K562 (cell line): Measurements from ENCODE around the gene DAPK3. TPM values are rescaled to one million over a fixed set of nuclear protein-coding genes. Genes with fewer than 3 reads are reported as not detected.

Source experiments
- ATAC-seq: fragments of 200-7000 bp; cut with Tn5 transposase; 3 replicates; pipeline ENCODE4 v1.9.1; 2020; ENCODE audit warnings: moderate library complexity
- BruUV-seq: library from RNA; stranded (reverse); fragments of 400-500 nt; replicated peaks from 2 replicates; lab custom pipeline; 2021; lab: Mats Ljungman, UMichigan
- CTCF ChIA-PET: fragments of 300-600 bp; formaldehyde crosslinking; extraction: SDS; loops from one replicate; lab custom pipeline; 2021; ENCODE audit warnings: low intra/inter-chr PET ratio; lab: Yijun Ruan, JAX
- POLR2A ChIA-PET: fragments of 300-600, 350-650 bp; sonication (Branson Sonifier 250); formaldehyde crosslinking; extraction: SDS; loops from one replicate; lab custom pipeline; 2021; ENCODE audit warnings: antibody characterized with exemption, inconsistent platforms; lab: Yijun Ruan, JAX
- DNase-seq, 4 experiments: peaks; one replicate each; pipeline versions ENCODE4 v3.0.0 to v3.0.0-alpha.2; 2011 to 2018; ENCODE audit warnings: low spot score in 3 of 4, mixed read lengths in 3 of 4; ENCODE audit errors: extremely low read depth in 1 of 4
- FAIRE-seq: peaks from 2 replicates; lab custom pipeline; 2011; peaks lifted over from hg19 to GRCh38; lab: Jason Lieb, UNC
- H2AFZ ChIP-seq: 2 replicates; pipeline ENCODE4 v1.6.0; 2011; ENCODE audit warnings: low read depth, low read length, control low read depth, inconsistent platforms
- H3K27ac ChIP-seq: fragments of 200-600 bp; 3 replicates; pipeline ENCODE4 v1.8.0; 2011; ENCODE audit warnings: low read depth, mild to moderate bottlenecking, control low read depth, inconsistent platforms, low read length, moderate library complexity, mixed read lengths; ENCODE audit errors: extremely low read depth
- H3K27me3 ChIP-seq, 2 experiments: fragments of 300-600 bp in 1 of 2; 2 replicates in 1 of 2; 3 replicates in 1 of 2; pipeline versions ENCODE4 v1.6.0 to v1.8.0; 2011; ENCODE audit warnings: inconsistent platforms in 2 of 2, low read length in 2 of 2, mild to moderate bottlenecking in 1 of 2, mixed read lengths in 1 of 2, moderate library complexity in 1 of 2; ENCODE audit not compliant: control insufficient read depth in 2 of 2, insufficient read depth in 2 of 2
- H3K36me3 ChIP-seq: fragments of 300-600 bp; 3 replicates; pipeline ENCODE4 v1.8.0; 2011; ENCODE audit warnings: mild to moderate bottlenecking, low read length, inconsistent platforms; ENCODE audit not compliant: control insufficient read depth, insufficient read depth
- H3K4me1 ChIP-seq, 2 experiments: fragments of 200-600 bp in 1 of 2; replicated peaks in 1 of 2; 2 replicates in 1 of 2; 3 replicates in 1 of 2; pipeline versions ENCODE4 v1.5.1 to v1.8.0; 2011; ENCODE audit warnings: inconsistent platforms in 2 of 2, low read length in 2 of 2, mild to moderate bottlenecking in 1 of 2, mixed read lengths in 1 of 2, moderate library complexity in 1 of 2; ENCODE audit not compliant: control insufficient read depth in 2 of 2, insufficient read depth in 2 of 2
- H3K4me2 ChIP-seq: 2 replicates; pipeline ENCODE4 v1.6.1; 2011; ENCODE audit warnings: low read length, control low read depth, inconsistent platforms, mixed read lengths; ENCODE audit not compliant: insufficient read depth
- H3K4me3 ChIP-seq: fragments of 200-600 bp; sonication (generic), shearing (Covaris generic); 2 replicates; pipeline ENCODE4 v1.5.1; 2016; ENCODE audit warnings: control low read depth, inconsistent platforms
- H3K79me2 ChIP-seq: fragments of 200-600 bp; 3 replicates; pipeline ENCODE4 v1.8.0; 2011; ENCODE audit warnings: low read length, inconsistent platforms; ENCODE audit not compliant: control insufficient read depth, insufficient read depth
- H3K9ac ChIP-seq, 2 experiments: 2 replicates each; pipeline versions ENCODE4 v1.6.0 to v1.6.1; 2011; ENCODE audit warnings: low read depth in 2 of 2, low read length in 2 of 2, control low read depth in 1 of 2, inconsistent platforms in 1 of 2, mild to moderate bottlenecking in 1 of 2, mixed read lengths in 1 of 2; ENCODE audit not compliant: insufficient read depth in 1 of 2
- H3K9me1 ChIP-seq: one replicate; pipeline ENCODE4 v1.6.0; 2011; ENCODE audit warnings: inconsistent platforms, mild to moderate bottlenecking, low read length, moderate library complexity; ENCODE audit not compliant: control insufficient read depth, insufficient read depth
- H3K9me3 ChIP-seq: replicated peaks from 2 replicates; pipeline ENCODE4 v1.5.1; 2011; ENCODE audit warnings: low read depth, low read length, inconsistent platforms; ENCODE audit not compliant: control insufficient read depth, insufficient read depth
- H4K20me1 ChIP-seq: replicated peaks from 2 replicates; pipeline ENCODE4 v1.6.1; 2011; ENCODE audit warnings: low read length, inconsistent platforms, mixed read lengths; ENCODE audit not compliant: control insufficient read depth, insufficient read depth
- ATF3 ChIP-seq, 2 experiments: fragments of 450-650 bp in 1 of 2; sonication (generic) in 1 of 2; formaldehyde crosslinking in 1 of 2; IDR thresholded peaks in 1 of 2; conservative IDR thresholded peaks in 1 of 2; 2 replicates each; pipeline versions ENCODE4 v1.6.1 to v1.8.1; 2016 to 2023; ENCODE audit warnings: mild to moderate bottlenecking in 2 of 2, moderate library complexity in 2 of 2, inconsistent platforms in 1 of 2, missing genetic modification reagents in 1 of 2
- CAMTA2 ChIP-seq: fragments of 250-450 bp; sonication (Bioruptor Pico); conservative IDR thresholded peaks from 2 replicates; pipeline ENCODE4 v1.5.1; 2022
- CCNT2 ChIP-seq: IDR thresholded peaks from 2 replicates; pipeline ENCODE4 v1.6.1; 2011; ENCODE audit warnings: borderline replicate concordance, low read depth, mild to moderate bottlenecking, moderate library complexity, mixed read lengths, low read length; ENCODE audit not compliant: insufficient read length; ENCODE audit errors: extremely low read depth
- CTCF ChIP-seq, 3 experiments: IDR thresholded peaks in 2 of 3; conservative IDR thresholded peaks in 1 of 3; 2 replicates each; pipeline ENCODE4 v1.5.1; 2011 to 2012; ENCODE audit warnings: low read length in 3 of 3, mild to moderate bottlenecking in 3 of 3, control low read depth in 2 of 3, improper control_type of control experiment in 1 of 3, inconsistent platforms in 1 of 3, low read depth in 1 of 3, mixed read lengths in 1 of 3, moderate library complexity in 1 of 3; ENCODE audit not compliant: insufficient read depth in 2 of 3
- HNRNPLL ChIP-seq: fragments of 200-400 bp; formaldehyde crosslinking; IDR thresholded peaks from 2 replicates; pipeline ENCODE4 v1.6.1; 2017; ENCODE audit warnings: low read length, low read depth, mild to moderate bottlenecking; ENCODE audit not compliant: poor library complexity, severe bottlenecking
- NCOA1 ChIP-seq: fragments of 450-650 bp; IDR thresholded peaks from 2 replicates; pipeline ENCODE4 v1.6.1; 2016; ENCODE audit warnings: low read depth
- RAD21 ChIP-seq, 2 experiments: fragments of 250-450 bp in 1 of 2; fragments of 450-650 bp in 1 of 2; sonication (Bioruptor Pico) in 1 of 2; formaldehyde crosslinking in 1 of 2; IDR thresholded peaks in 1 of 2; conservative IDR thresholded peaks in 1 of 2; 2 replicates each; pipeline versions ENCODE4 v1.4.0 to v1.8.0; 2020 to 2022; ENCODE audit warnings: mild to moderate bottlenecking in 2 of 2, moderate library complexity in 1 of 2
- SPI1 ChIP-seq: IDR thresholded peaks from 2 replicates; pipeline ENCODE4 v1.6.1; 2011; ENCODE audit warnings: low read depth, low read length, control low read depth, borderline replicate concordance
- TAL1 ChIP-seq: fragments of 450-650 bp; IDR thresholded peaks from 2 replicates; pipeline ENCODE4 v1.6.1; 2016; ENCODE audit warnings: mild to moderate bottlenecking
- ZC3H4 ChIP-seq: sonication (generic); formaldehyde crosslinking; IDR thresholded peaks from 2 replicates; pipeline ENCODE4 v1.9.0; 2021; ENCODE audit warnings: missing genetic modification reagents, borderline replicate concordance
- ZNF280B ChIP-seq: fragments of 250-450 bp; sonication (Bioruptor Pico); IDR thresholded peaks from 2 replicates; pipeline ENCODE4 v1.5.1; 2021; ENCODE audit warnings: mild to moderate bottlenecking
- ZNF644 ChIP-seq: fragments of 200-800 bp; sonication (Bioruptor generic); IDR thresholded peaks from 2 replicates; pipeline ENCODE4 v1.6.1; 2016; ENCODE audit warnings: low read depth, missing genetic modification characterization, missing compliant biosample characterization
- ZNF75A ChIP-seq: fragments of 450-650 bp; formaldehyde crosslinking; IDR thresholded peaks from 2 replicates; pipeline ENCODE4 v1.4.0; 2020; ENCODE audit warnings: mild to moderate bottlenecking
- ZNF77 ChIP-seq: fragments of 250-450 bp; sonication (Bioruptor Pico); IDR thresholded peaks from 2 replicates; pipeline ENCODE4 v1.5.0; 2020
- WGBS: fragments of 100-300 bp; shearing (Covaris generic); methylation state at CpG from one replicate; pipeline ENCODE4 v1.1.6; 2016; ENCODE audit warnings: low coverage, mixed read lengths; ENCODE audit not compliant: insufficient coverage; ENCODE audit errors: missing lambda C conversion rate; 5-methylcytosine and 5-hydroxymethylcytosine counted together
- in situ Hi-C: fragments of 300-500 bp; cut with MboI; formaldehyde crosslinking; loops from 4 replicates; pipeline ENCODE4 v1.15.0; 2018; ENCODE audit warnings: inconsistent platforms, mixed read lengths
- intact Hi-C: fragments of 100-400 bp; cut with micrococcal nuclease; formaldehyde crosslinking; loops from 2 replicates; pipeline ENCODE4 v1.14.2; 2022
- polyA plus RNA-seq, 8 experiments: library from polyadenylated mRNA; depleted of rRNA in 4 of 8; stranded (reverse) in 5 of 8; unstranded in 3 of 8; fragments of >200 nt; fragmentation: Nextera tagmentation in 2 of 8; fragmentation: Illumina TruSeq in 1 of 8; extraction: Ambion mirVana in 2 of 8; extraction: Trizol in 1 of 8; gene quantifications; 2 replicates each; pipeline versions ENCODE4 v1.2.1 to v1.2.3, GENCODE V29; 2011 to 2014; ENCODE audit warnings: inconsistent platforms in 1 of 8, missing spikeins in 1 of 8
- total RNA-seq, 7 experiments: library from RNA; depleted of rRNA in 6 of 7; stranded (reverse); fragments of >200 nt in 6 of 7; fragmentation: Illumina TruSeq in 2 of 7; extraction: Trizol in 2 of 7; gene quantifications; 2 replicates each; pipeline versions ENCODE4 v1.2.1 to v1.2.3, GENCODE V29; 2011 to 2021; ENCODE audit warnings: low replicate concordance in 1 of 7

The DAPK3 gene
- total and polyA plus RNA-seq, 9 of the 15 experiments (the other 6 are each of a cell fraction or from before 2014, with no cell fraction given) = 0.14 to 63.4 (median 25.0) TPM

- BruUV-seq = TSS peak; percentile 30
- Histone ChIP-seq H3K36me3 (peaks cover 45% of the 10 kb centered on the region; the same call in 2 of the 3 replicates), H3K27me3 (no peaks in the 10 kb centered on the region), H3K4me3 (peak overlapping the region; percentile 94), H3K79me2 (peaks cover 37% of the 10 kb centered on the region), H3K9me3 (no peaks in the 10 kb centered on the region), H4K20me1 (peaks cover 8% of the 10 kb centered on the region), H3K9me1 (no peaks in the 10 kb centered on the region), H3K27ac (peak overlapping the region; percentile 76; the same call in 1 of the 3 replicates), H3K4me2 (peak overlapping the region; percentile 83), H2AFZ (no peak overlapping the region), H3K4me1 (peaks cover 15 to 34% of the 10 kb centered on the region in 2 experiments), H3K9ac (peak overlapping the region; percentile 79 to 95)
- DNase-seq = peak in 2 of 4 experiments; percentile 50 to 61
- POLR2A ChIA-PET = interaction anchor here (0.6 to 7.2 kb wide), 5 partner anchors 10 to 19 kb away, joined by 3 to 215 read pairs (median 9); partner anchors contain the start of gene EEF2
- 25% methylated on average over 21 of the region's 23 CpGs for WGBS
- intact Hi-C loops = loop anchor here (2.0 kb wide), 1 partner anchor 37 kb away; the partner anchor contains the start of gene PIAS4
- in situ Hi-C loops = no loop called here
- CTCF ChIA-PET = interaction anchor here (0.6 to 1.4 kb wide), 3 partner anchors 15 to 498 kb away, joined by 3 read pairs; no protein-coding TSS in a partner anchor
- no peak for FAIRE-seq
- ATAC-seq = peak; percentile 6; the same call in 2 of the 3 replicates
- TF ChIP-seq SPI1 (peak; percentile 52; the same call in 1 of the 2 replicates), HNRNPLL (peak; percentile 4), ATF3 (IDR thresholded peaks at IDR 0.05) (0 out of 2 replicates have a peak, but pooled peaks have one; percentile 6), ATF3 (CRISPR knock-in tag; conservative IDR thresholded peaks at IDR 0.05) (no peak), ZNF644 (tag) (no peak), ZNF280B (CRISPR knock-in tag) (no peak), CTCF (IDR thresholded peaks at IDR 0.05 in 2 of 3, conservative IDR thresholded peaks at IDR 0.05 in 1 of 3; ENCODE audit: insufficient read depth in 2 of 3, low read depth in 1 of 3, low read length in 3 of 3) (peak; percentile 36 to 49 (median 49); a peak in 5 of 6 replicates), ZC3H4 (no peak), CCNT2 (no peak), NCOA1 (no peak), TAL1 (no peak), RAD21 (CRISPR knock-in tag; conservative IDR thresholded peaks at IDR 0.05 in 1 of 2, IDR thresholded peaks at IDR 0.05 in 1 of 2) (peak in 1 of 2 experiments; percentile 47; a peak in 2 of 4 replicates), ZNF75A (CRISPR knock-in tag) (no peak), ZNF77 (no peak), CAMTA2 (CRISPR knock-in tag) (no peak)
These were observed 1.2 kb downstream of the DAPK3 start for GRCh38 chr19:3969435-3970312.
